Measurements from ENCODE around the gene NOX3.

- TF ChIP-seq, protein P1, sequence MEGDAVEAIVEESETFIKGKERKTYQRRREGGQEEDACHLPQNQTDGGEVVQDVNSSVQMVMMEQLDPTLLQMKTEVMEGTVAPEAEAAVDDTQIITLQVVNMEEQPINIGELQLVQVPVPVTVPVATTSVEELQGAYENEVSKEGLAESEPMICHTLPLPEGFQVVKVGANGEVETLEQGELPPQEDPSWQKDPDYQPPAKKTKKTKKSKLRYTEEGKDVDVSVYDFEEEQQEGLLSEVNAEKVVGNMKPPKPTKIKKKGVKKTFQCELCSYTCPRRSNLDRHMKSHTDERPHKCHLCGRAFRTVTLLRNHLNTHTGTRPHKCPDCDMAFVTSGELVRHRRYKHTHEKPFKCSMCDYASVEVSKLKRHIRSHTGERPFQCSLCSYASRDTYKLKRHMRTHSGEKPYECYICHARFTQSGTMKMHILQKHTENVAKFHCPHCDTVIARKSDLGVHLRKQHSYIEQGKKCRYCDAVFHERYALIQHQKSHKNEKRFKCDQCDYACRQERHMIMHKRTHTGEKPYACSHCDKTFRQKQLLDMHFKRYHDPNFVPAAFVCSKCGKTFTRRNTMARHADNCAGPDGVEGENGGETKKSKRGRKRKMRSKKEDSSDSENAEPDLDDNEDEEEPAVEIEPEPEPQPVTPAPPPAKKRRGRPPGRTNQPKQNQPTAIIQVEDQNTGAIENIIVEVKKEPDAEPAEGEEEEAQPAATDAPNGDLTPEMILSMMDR (IDR thresholded peaks at IDR 0.05): no peak
- TF ChIP-seq POLR2A (IDR thresholded peaks at IDR 0.05): no peak
Measured at GRCh38 chr6:155372256-155372655, 83.4 kb downstream of the NOX3 start.
